WERI-Rb-1 (cell line): ENCODE measurements around the gene APBA2.
"Not testable (repeated sequence)": the region's sequence is repeated elsewhere in the genome, so short reads cannot be mapped to it uniquely, and the experiment has no call there.

Experiments
- DNase-seq: peaks from one replicate; pipeline ENCODE4 v3.0.0-alpha.2; 2020
- H3K27ac ChIP-seq: fragments of 250-450 bp; sonication (Bioruptor Pico); 2 replicates; pipeline ENCODE4 v1.5.1; 2020; ENCODE audit warnings: mild to moderate bottlenecking, moderate library complexity
- H3K27me3 ChIP-seq: fragments of 250-450 bp; sonication (Bioruptor Pico); 2 replicates; pipeline ENCODE4 v1.5.1; 2021; ENCODE audit warnings: mild to moderate bottlenecking, low read depth, moderate library complexity; ENCODE audit not compliant: insufficient read depth, severe bottlenecking
- H3K36me3 ChIP-seq: fragments of 250-450 bp; sonication (Bioruptor Pico); 2 replicates; pipeline ENCODE4 v1.5.1; 2020; ENCODE audit warnings: mild to moderate bottlenecking, moderate library complexity
- H3K4me3 ChIP-seq: 2 replicates; pipeline ENCODE4 v1.5.1; 2011; ENCODE audit warnings: low read depth, mild to moderate bottlenecking, control low read depth, low read length
- H3K9me3 ChIP-seq: fragments of 250-450 bp; sonication (Bioruptor Pico); 2 replicates; pipeline ENCODE4 v1.5.1; 2021; ENCODE audit warnings: mild to moderate bottlenecking, moderate library complexity; ENCODE audit not compliant: severe bottlenecking
- TF ChIP-seq, protein P1 (sequence below): IDR thresholded peaks from 2 replicates; pipeline ENCODE4 v1.5.1; 2011; ENCODE audit warnings: low read depth, mild to moderate bottlenecking, control low read depth, inconsistent platforms, low read length

Gene APBA2

DNA sequence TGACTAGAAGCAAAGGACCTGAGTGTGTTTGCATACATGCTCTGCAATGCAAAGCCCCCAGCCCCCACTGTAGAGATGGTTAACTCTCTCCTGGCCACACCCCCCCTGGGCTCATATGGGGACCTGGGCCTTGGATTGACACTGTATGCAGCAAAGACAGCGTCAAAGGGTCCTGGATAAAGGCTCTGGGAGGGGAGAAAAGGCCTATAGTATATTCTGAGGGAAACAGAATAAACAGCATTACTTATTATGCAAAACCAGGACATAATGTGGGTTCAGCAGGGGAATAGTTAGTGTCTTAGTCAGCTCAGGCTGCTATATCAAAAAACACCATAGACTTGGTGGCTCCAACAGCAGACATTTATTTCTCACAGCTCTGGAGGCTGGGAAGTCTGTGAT is 158.7 kb downstream of the APBA2 start:
- peak; percentile 33 for DNase-seq
- no peaks in the 10 kb centered on the region for H3K27me3 ChIP-seq
- H3K36me3 ChIP-seq, result no peaks in the 10 kb centered on the region
- TF ChIP-seq, protein P1, sequence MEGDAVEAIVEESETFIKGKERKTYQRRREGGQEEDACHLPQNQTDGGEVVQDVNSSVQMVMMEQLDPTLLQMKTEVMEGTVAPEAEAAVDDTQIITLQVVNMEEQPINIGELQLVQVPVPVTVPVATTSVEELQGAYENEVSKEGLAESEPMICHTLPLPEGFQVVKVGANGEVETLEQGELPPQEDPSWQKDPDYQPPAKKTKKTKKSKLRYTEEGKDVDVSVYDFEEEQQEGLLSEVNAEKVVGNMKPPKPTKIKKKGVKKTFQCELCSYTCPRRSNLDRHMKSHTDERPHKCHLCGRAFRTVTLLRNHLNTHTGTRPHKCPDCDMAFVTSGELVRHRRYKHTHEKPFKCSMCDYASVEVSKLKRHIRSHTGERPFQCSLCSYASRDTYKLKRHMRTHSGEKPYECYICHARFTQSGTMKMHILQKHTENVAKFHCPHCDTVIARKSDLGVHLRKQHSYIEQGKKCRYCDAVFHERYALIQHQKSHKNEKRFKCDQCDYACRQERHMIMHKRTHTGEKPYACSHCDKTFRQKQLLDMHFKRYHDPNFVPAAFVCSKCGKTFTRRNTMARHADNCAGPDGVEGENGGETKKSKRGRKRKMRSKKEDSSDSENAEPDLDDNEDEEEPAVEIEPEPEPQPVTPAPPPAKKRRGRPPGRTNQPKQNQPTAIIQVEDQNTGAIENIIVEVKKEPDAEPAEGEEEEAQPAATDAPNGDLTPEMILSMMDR, result no peak
- no peaks in the 10 kb centered on the region for H3K9me3 ChIP-seq
- H3K4me3 ChIP-seq, result no peak overlapping the region
- no peak overlapping the region for H3K27ac ChIP-seq

DNA sequence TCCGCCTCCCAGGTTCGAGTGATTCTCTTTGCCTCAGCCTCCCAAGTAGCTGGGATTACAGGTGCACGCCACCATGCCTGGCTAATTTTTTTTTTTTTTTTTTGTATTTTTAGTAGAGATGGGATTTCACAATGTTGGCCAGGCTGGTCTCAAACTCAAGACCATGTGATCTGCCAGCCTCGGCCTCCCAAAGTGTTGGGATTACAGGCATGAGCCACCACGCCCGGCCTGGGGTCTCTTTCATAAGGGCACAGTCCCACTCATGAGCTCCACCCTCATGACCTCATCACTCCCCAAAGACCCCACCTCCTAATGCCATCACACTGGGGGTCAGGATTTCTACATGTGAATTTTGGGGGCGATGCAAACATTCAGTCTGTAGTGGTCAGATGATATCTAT is 159.4 kb downstream of the APBA2 start:
- not testable (repeated sequence) for H3K36me3 ChIP-seq, H3K9me3 ChIP-seq, DNase-seq, H3K27ac ChIP-seq, H3K27me3 ChIP-seq, H3K4me3 ChIP-seq

DNA sequence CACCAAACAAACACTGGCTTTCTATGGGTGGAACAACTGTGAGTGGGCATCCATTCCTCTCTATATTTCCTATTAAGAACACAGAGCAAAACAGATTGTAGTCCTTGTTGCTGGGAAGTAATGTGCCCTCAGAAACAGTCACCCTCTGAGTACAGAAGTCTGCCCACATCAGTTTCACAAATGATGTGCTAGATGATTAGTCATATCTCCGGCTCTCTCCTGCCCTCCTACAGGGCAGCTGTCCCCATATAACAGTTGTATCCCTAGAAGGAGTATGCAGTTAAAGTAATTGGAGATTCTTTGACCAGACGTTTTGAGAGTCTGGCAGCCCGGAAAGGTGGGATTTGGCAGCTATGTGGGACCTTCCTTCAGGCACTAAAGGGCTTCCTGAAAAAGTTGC is 159.9 kb downstream of the APBA2 start:
- no peak overlapping the region for H3K4me3 ChIP-seq
- no peaks in the 10 kb centered on the region for H3K27me3 ChIP-seq
- H3K36me3 ChIP-seq, result no peaks in the 10 kb centered on the region
- H3K27ac ChIP-seq, result no peak overlapping the region
- no peak for DNase-seq
- TF ChIP-seq, protein P1, result no peak
- no peaks in the 10 kb centered on the region for H3K9me3 ChIP-seq

DNA sequence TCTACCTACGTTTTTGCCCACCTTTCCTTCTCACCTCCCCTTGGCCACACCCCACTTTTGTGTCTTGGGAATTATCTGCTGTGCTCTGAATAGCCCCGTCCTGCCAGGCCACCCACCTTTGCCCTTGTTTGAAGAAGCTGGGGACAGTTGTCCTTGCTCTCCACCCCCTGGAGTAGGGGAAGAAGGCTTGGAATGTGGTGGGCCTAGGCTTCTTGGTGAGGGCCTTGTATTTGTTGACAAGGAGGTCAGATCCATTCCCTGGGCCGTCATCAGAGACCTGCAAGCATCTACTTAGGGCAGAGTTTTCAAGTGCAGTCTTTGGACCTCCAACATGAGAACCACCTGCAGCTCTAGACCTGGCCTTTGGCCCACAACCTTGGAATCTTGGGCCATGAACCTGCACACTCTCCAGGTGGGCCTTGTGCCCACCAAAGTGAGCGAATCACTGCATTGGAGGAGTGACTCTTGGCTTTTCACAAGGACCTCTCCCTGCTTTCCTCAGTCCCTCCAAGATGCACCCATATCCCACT is 160.6 kb downstream of the APBA2 start:
- Histone ChIP-seq H3K9me3 (no peaks in the 10 kb centered on the region), H3K36me3 (no peaks in the 10 kb centered on the region), H3K4me3 (no peak overlapping the region), H3K27ac (no peak overlapping the region), H3K27me3 (no peaks in the 10 kb centered on the region)
- TF ChIP-seq, protein P1, result no peak
- no peak for DNase-seq

DNA sequence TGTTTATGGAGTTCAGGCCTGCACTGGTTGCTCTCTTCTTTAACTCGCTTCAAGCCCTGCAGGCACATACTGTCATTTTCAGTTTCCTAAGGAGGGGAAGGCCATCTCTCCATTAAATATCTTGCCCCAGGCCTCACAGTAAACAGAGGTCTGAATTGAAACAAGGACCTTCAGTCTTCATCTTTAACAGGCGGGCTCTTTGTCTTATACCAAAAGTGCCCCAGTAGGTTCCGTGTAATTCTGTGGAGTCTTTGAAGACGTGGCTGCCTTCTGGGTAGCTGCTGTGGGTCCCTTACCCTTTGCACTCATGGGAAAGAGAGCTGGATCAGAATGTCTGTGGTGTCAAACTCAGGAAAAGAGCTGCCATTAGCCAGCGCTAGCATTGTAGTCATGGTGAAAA is 161.2 kb downstream of the APBA2 start:
- no peak overlapping the region for H3K27ac ChIP-seq
- TF ChIP-seq, protein P1, result no peak
- no peaks in the 10 kb centered on the region for H3K9me3 ChIP-seq
- no peak overlapping the region for H3K4me3 ChIP-seq
- no peak for DNase-seq
- no peaks in the 10 kb centered on the region for H3K36me3 ChIP-seq
- H3K27me3 ChIP-seq, result no peaks in the 10 kb centered on the region

DNA sequence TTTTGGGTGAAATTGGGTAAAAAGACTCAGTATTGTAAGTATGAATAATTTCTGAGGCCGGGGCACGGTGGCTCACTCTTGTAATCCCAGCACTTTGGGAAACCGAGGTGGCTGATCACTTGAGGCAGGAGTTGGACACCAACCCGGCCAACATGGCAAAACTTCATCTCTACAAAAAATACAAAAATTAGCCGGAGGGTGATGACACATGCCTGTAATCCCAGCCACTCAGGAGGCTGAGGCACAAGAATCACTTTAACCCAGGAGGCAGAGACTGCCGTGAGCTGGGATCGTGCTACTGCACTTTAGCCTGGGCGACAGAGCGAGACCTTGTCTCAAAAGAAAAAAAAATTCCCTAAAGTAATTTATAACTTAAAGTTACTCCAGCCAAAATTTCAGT is 162.2 kb downstream of the APBA2 start:
- Histone ChIP-seq H3K9me3 (no peaks in the 10 kb centered on the region), H3K4me3 (no peak overlapping the region), H3K36me3 (no peaks in the 10 kb centered on the region), H3K27ac (no peak overlapping the region), H3K27me3 (no peaks in the 10 kb centered on the region)
- no peak for DNase-seq
- TF ChIP-seq, protein P1, result no peak
